HG03159 (cell line): ENCODE measurements around the gene BCL10.

Source experiments
- ATAC-seq: cut with Tn5 transposase; IDR thresholded peaks from one replicate; pipeline ENCODE4 v1.9.1; 2021; ENCODE audit warnings: mild to moderate bottlenecking, moderate library complexity; ENCODE audit not compliant: unreplicated experiment

BCL10 gene

DNA sequence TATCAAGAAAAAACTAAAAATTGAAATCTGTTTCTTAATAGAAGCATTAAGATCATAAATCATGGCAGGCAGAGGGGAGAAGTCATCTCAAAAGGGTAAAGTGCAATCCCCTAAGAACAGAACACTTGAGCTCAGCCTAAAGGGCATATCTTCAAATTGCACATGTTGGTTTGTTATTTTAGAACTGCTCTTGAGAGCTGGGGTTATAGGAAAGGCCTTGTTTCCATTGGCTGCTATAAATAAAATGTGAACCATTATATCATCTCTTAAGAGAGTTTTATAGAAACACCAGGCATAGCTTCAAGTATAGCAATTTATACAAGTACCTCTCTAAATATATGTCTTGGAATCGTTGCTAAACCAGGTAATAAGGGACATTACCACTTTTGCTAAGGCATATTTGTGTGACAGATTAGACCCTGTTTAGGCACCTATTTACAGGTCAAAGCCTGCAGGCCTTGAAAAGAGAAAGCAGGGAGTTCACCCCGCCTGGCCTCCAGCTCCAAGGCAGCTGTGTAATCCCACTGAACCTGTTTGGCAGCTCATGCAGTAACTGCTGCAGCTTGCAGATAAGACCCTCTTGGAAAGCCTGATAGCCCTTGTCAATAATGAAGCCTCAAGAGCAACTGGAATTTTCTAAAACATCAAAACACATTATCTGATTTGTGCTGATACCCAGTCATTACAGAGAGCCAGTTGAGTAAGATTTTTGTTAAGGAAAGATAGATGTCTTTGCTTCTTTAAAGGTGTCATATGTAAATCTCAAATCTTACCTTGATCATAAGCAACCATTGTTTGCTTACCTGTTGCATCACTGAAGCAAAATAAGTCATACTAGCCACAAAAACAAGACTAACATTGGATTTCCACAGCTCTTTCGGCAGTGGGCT, 51.5 kb downstream of the BCL10 start:
- ATAC-seq: no peak

DNA sequence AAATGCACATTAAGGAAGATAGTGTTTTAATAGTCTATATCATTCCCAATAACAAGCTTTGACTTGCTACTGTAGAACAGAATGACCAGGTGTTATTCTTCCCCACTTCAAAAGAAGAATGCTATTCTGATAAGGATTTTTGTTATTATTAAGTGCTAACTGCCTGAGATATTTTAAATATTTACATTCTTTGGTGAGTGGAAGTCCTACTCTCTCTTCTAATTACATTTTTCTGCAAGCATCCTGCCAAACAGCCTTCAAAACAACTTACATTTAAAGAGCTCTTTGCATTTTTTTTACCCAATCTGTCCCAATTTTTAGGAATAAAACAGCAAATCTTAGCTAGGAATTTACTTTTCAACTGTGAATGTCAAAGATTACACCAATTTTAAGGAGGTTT, 52.1 kb downstream of the BCL10 start:
- ATAC-seq: no peak

- ATAC-seq: no peak
These were observed 53.1 kb downstream of the BCL10 start for GRCh38 chr1:85223334-85223733.

GRCh38 chr1:85220756-85221201, 55.7 kb downstream of the BCL10 start:
- no peak for ATAC-seq

- no peak for ATAC-seq
These were observed 56.4 kb downstream of the BCL10 start for GRCh38 chr1:85219853-85220610.

- ATAC-seq: no peak
These were observed 59.7 kb downstream of the BCL10 start for GRCh38 chr1:85216697-85217096.
